Measurements from ENCODE around the gene PCDHB7. TPM values are rescaled to one million over a fixed set of nuclear protein-coding genes. Genes with fewer than 3 reads are reported as not detected.
A peak's percentile ranks its signal among the peaks of the same experiment; 100 is the strongest.
"Not testable (repeated sequence)": the region's sequence is repeated elsewhere in the genome, so short reads cannot be mapped to it uniquely, and the experiment has no call there.

PCDHB7 gene
- total and polyA plus RNA-seq, 7 donors = 0.28 to 5.3 (median 2.2) TPM; not detected in 2

DNA sequence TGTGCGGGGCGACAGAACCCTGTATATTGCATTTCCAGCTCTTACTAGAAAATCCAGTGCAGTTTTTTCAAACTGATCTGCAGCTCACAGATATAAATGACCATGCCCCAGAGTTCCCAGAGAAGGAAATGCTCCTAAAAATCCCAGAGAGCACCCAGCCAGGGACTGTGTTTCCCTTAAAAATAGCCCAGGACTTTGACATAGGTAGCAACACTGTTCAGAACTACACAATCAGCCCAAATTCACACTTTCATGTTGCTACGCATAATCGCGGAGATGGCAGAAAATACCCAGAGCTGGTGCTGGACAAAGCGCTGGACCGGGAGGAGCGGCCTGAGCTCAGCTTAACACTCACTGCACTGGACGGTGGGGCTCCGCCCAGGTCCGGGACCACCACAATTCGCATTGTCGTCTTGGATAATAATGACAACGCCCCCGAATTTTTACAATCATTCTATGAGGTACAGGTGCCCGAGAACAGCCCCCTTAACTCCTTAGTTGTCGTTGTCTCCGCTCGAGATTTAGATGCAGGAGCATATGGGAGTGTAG, 36.7 kb upstream of the PCDHB7 start:
- H3K36me3 ChIP-seq = no peaks in the 10 kb centered on the region
- TF ChIP-seq POLR2AphosphoS5 (IDR thresholded peaks at IDR 0.05) = no peak
- TF ChIP-seq POLR2A (IDR thresholded peaks at IDR 0.05) = no peak
- TF ChIP-seq EP300 (IDR thresholded peaks at IDR 0.05) = no peak
- TF ChIP-seq, protein P1, sequence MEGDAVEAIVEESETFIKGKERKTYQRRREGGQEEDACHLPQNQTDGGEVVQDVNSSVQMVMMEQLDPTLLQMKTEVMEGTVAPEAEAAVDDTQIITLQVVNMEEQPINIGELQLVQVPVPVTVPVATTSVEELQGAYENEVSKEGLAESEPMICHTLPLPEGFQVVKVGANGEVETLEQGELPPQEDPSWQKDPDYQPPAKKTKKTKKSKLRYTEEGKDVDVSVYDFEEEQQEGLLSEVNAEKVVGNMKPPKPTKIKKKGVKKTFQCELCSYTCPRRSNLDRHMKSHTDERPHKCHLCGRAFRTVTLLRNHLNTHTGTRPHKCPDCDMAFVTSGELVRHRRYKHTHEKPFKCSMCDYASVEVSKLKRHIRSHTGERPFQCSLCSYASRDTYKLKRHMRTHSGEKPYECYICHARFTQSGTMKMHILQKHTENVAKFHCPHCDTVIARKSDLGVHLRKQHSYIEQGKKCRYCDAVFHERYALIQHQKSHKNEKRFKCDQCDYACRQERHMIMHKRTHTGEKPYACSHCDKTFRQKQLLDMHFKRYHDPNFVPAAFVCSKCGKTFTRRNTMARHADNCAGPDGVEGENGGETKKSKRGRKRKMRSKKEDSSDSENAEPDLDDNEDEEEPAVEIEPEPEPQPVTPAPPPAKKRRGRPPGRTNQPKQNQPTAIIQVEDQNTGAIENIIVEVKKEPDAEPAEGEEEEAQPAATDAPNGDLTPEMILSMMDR (IDR thresholded peaks at IDR 0.05) = no peak
- intact Hi-C loops (cut with DNase I) = no loop called here
- H3K27ac ChIP-seq = no peak overlapping the region
- no peak for DNase-seq
- H3K4me3 ChIP-seq = peak overlapping the region; percentile 12 to 44 (median 34)
- H3K4me1 ChIP-seq = no peaks in the 10 kb centered on the region
- 49 to 67% methylated on average over 19 of the region's 19 CpGs for WGBS, 2 donors
- no peaks in the 10 kb centered on the region for H3K27me3 ChIP-seq
- peaks cover 9 to 42% (median 22%) of the 10 kb centered on the region in 4 donors for H3K9me3 ChIP-seq

DNA sequence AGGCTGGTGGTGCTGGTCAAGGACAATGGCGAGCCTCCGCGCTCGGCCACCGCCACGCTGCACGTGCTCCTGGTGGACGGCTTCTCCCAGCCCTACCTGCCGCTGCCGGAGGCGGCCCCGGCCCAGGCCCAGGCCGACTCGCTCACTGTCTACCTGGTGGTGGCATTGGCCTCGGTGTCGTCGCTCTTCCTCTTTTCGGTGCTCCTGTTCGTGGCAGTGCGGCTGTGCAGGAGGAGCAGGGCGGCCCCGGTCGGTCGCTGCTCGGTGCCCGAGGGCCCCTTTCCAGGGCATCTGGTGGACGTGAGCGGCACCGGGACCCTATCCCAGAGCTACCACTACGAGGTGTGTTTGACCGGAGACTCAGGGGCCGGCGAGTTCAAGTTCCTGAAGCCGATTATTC, 35.1 kb upstream of the PCDHB7 start:
- intact Hi-C loops (cut with DNase I); H3K27me3 ChIP-seq; H3K36me3 ChIP-seq; H3K27ac ChIP-seq; H3K4me1 ChIP-seq; DNase-seq; H3K4me3 ChIP-seq: not testable (repeated sequence)
- WGBS, 2 donors = 48 to 79% methylated on average over 33 to 34 of the region's 34 CpGs
- H3K9me3 ChIP-seq = peaks cover 9 to 38% (median 22%) of the 10 kb centered on the region in 4 donors

DNA sequence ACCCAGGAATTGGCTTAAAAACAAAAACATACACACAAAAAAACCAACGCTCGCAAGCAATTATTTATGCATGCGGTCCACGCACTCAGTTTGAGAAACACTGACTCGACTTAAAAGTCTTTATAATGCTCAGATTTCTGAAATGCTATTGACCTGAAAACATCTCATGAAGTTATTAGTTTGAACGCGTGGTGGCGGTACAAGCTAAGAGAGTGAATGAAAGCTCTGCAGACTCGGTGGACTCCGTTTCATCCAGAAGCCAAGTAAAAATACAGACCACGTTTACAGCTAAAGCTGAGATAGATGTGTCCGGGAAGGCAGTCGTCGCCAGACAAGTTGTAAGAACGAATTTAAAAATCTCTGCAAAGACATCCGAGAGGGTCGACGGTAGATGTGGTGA, 22.6 kb upstream of the PCDHB7 start, which contains the start of gene PCDHB6:
PCDHB6 (plus strand) TSS at position 246 of the 400 bp plus-strand sequence. CDS start 201 bp downstream, outside the sequence.
- Histone ChIP-seq H3K9me3 (peaks cover 6 to 51% (median 28%) of the 10 kb centered on the region in 4 donors), H3K27ac (no peak within 1 kb of the TSS), H3K4me1 (no peaks in the 10 kb centered on the region), H3K4me3 (peak within 1 kb of the TSS in 1 of 4 donors; percentile 27), H3K36me3 (no peaks in the 10 kb centered on the region), H3K27me3 (peaks cover 0 to 18% (median 0%) of the 10 kb centered on the region in 3 donors)
- DNase-seq = no peak
- TF ChIP-seq POLR2AphosphoS5 (IDR thresholded peaks at IDR 0.05) (no peak), POLR2A (IDR thresholded peaks at IDR 0.05) (no peak), EP300 (IDR thresholded peaks at IDR 0.05) (no peak)
- TF ChIP-seq, protein P1 (IDR thresholded peaks at IDR 0.05) = no peak
- intact Hi-C loops (cut with DNase I) = no loop called here
- WGBS, 2 donors = 20 to 41% methylated on average over 18 of the region's 18 CpGs

DNA sequence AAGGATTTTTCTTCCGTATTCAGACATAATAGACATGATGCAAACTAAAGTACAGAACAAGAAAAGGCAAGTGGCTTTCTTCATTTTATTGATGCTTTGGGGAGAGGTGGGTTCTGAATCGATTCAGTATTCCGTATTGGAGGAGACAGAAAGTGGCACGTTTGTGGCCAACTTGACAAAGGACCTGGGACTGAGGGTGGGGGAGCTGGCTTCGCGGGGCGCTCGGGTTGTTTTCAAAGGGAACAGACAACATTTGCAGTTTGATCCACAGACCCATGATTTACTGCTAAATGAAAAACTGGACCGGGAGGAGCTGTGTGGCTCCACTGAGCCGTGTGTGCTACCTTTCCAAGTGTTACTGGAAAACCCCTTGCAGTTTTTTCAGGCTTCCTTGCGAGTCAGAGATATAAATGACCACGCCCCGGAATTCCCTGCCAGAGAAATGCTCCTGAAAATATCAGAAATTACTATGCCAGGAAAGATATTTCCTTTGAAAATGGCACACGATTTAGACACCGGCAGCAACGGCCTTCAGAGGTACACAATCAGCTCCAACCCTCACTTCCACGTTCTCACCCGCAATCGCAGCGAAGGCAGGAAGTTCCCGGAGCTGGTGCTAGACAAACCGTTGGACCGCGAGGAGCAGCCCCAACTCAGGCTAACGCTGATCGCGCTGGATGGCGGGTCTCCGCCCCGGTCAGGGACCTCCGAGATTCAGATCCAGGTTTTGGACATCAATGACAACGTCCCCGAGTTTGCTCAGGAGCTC, 22.0 kb upstream of the PCDHB7 start:
- no peak overlapping the region for H3K27ac ChIP-seq
- no peaks in the 10 kb centered on the region for H3K4me1 ChIP-seq
- TF ChIP-seq, protein P1 (IDR thresholded peaks at IDR 0.05) = no peak
- TF ChIP-seq POLR2A (IDR thresholded peaks at IDR 0.05) (no peak), EP300 (IDR thresholded peaks at IDR 0.05) (no peak), POLR2AphosphoS5 (IDR thresholded peaks at IDR 0.05) (no peak)
- no peaks in the 10 kb centered on the region for H3K36me3 ChIP-seq
- peak overlapping the region in 1 of 4 donors; percentile 27 for H3K4me3 ChIP-seq
- H3K27me3 ChIP-seq = peaks cover 0 to 18% (median 0%) of the 10 kb centered on the region in 3 donors
- H3K9me3 ChIP-seq = peaks cover 6 to 55% (median 29%) of the 10 kb centered on the region in 4 donors
- 49 to 66% methylated on average over 33 of the region's 33 CpGs for WGBS, 2 donors
- no peak for DNase-seq
- intact Hi-C loops (cut with DNase I) = no loop called here

DNA sequence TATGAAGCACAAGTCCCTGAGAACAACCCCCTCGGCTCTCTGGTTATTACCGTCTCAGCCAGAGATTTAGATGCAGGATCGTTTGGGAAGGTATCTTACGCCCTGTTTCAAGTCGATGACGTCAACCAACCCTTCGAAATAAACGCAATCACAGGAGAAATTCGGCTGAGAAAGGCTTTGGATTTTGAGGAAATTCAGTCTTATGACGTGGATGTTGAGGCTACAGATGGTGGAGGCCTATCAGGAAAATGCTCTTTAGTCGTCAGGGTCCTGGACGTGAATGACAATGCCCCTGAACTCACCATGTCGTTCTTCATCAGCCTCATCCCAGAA, 21.5 kb upstream of the PCDHB7 start:
- Histone ChIP-seq H3K27me3 (peaks cover 0 to 18% (median 0%) of the 10 kb centered on the region in 3 donors), H3K27ac (no peak overlapping the region), H3K36me3 (no peaks in the 10 kb centered on the region), H3K4me1 (no peaks in the 10 kb centered on the region), H3K9me3 (peaks cover 6 to 59% (median 33%) of the 10 kb centered on the region in 4 donors), H3K4me3 (no peak overlapping the region)
- no peak for DNase-seq
- TF ChIP-seq, protein P1 (IDR thresholded peaks at IDR 0.05) = no peak
- TF ChIP-seq POLR2AphosphoS5 (IDR thresholded peaks at IDR 0.05) = no peak
- intact Hi-C loops (cut with DNase I) = no loop called here
- 45 to 60% methylated on average over 13 of the region's 13 CpGs for WGBS, 2 donors

DNA sequence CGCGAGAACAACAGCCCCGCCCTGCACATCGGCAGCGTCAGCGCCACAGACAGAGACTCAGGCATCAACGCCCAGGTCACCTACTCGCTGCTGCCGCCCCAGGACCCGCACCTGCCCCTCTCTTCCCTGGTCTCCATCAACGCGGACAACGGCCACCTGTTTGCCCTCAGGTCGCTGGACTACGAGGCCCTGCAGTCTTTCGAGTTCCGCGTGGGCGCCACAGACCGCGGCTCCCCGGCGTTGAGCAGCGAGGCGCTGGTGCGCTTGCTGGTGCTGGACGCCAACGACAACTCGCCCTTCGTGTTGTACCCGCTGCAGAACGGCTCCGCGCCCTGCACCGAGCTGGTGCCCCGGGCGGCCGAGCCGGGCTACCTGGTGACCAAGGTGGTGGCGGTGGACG, 20.8 kb upstream of the PCDHB7 start:
- H3K4me3 ChIP-seq; H3K27ac ChIP-seq; H3K4me1 ChIP-seq; DNase-seq; intact Hi-C loops (cut with DNase I); H3K36me3 ChIP-seq: not testable (repeated sequence)
- peaks cover 6 to 64% (median 33%) of the 10 kb centered on the region in 4 donors for H3K9me3 ChIP-seq
- H3K27me3 ChIP-seq = peaks cover 0 to 25% (median 0%) of the 10 kb centered on the region in 3 donors
- 44 to 71% methylated on average over 39 of the region's 41 CpGs for WGBS, 2 donors

DNA sequence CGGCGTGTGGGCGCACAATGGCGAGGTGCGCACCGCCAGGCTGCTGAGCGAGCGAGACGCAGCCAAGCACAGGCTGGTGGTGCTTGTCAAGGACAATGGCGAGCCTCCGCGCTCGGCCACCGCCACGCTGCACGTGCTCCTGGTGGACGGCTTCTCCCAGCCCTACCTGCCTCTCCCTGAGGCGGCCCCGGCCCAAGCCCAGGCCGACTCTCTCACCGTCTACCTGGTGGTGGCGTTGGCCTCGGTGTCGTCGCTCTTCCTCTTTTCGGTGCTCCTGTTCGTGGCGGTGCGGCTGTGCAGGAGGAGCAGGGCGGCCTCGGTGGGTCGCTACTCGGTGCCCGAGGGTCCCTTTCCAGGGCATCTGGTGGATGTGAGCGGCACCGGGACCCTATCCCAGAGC, 20.3 kb upstream of the PCDHB7 start:
- H3K9me3 ChIP-seq = peaks cover 6 to 66% (median 34%) of the 10 kb centered on the region in 4 donors
- not testable (repeated sequence) for H3K27ac ChIP-seq
- 33 to 71% methylated on average over 36 of the region's 36 CpGs for WGBS, 2 donors

More for the DNA sequence above, 20.3 kb upstream of the PCDHB7 start:
- intact Hi-C loops (cut with DNase I); H3K4me1 ChIP-seq; H3K4me3 ChIP-seq; DNase-seq; H3K36me3 ChIP-seq: not testable (repeated sequence)
- H3K27me3 ChIP-seq = peaks cover 0 to 27% (median 0%) of the 10 kb centered on the region in 3 donors

Data from sigmoid colon (tissue), 7 donors.